COLO668 (cell line): ENCODE results near the gene MIXL1.
"Not testable (repeated sequence)": the region's sequence is repeated elsewhere in the genome, so short reads cannot be mapped to it uniquely, and the experiment has no call there.

Source experiments
- DNase-seq: peaks from one replicate; lab custom pipeline; 2025; ENCODE audit not compliant: unreplicated experiment; lab: John Stamatoyannopoulos, UW

Gene MIXL1

GRCh38 chr1:226212545-226212944, 10.9 kb upstream of the MIXL1 start:
- no peak for DNase-seq

GRCh38 chr1:226215239-226215638, 8.2 kb upstream of the MIXL1 start:
- no peak for DNase-seq

- no peak for DNase-seq
These were observed 7.4 kb upstream of the MIXL1 start for GRCh38 chr1:226216056-226216455.

DNA sequence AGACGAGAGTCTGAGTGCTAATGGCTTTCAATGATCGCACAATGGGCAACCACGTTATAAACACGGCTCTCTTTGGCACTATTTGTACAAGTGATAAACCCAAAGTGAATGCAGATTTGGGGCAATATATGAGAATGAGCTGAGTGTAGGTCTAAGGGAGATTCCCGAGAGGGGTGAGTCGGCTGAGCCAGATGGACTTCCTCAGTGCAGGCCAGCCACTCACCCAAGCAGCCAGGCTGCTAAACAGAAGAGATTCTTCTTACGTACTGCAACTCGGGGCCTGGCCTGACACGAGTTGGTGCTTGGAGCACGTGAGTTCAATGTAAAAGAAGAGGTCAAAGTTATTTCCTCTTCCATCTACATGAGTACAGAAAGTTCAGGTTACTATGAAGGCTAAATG, 6.2 kb upstream of the MIXL1 start:
- DNase-seq, result no peak

- no peak for DNase-seq
These were observed 2.8 kb upstream of the MIXL1 start for GRCh38 chr1:226220473-226221189.

DNA sequence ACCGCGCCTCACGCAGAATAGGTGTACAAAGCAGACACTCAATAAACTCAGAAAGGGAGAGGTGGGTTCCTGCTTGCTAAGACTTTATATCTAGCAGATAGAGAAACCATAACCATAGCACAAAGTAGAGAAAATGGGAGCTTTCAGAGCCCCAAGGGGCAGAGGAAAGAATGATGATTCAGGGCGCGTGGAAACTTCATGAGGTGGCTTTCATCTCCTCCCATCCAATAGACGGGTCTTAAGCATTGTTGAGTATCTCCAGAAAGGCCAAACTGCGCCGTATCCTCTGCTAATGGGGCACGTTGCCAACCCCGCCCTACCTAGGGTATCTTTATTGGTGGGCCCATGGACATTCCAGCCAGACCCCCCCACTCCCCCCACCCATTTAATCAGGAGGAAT, 778 bp upstream of the MIXL1 start:
- no peak for DNase-seq

- DNase-seq, result peak; percentile 41
These were observed 351 bp downstream of the MIXL1 start for GRCh38 chr1:226223786-226224244.

DNA sequence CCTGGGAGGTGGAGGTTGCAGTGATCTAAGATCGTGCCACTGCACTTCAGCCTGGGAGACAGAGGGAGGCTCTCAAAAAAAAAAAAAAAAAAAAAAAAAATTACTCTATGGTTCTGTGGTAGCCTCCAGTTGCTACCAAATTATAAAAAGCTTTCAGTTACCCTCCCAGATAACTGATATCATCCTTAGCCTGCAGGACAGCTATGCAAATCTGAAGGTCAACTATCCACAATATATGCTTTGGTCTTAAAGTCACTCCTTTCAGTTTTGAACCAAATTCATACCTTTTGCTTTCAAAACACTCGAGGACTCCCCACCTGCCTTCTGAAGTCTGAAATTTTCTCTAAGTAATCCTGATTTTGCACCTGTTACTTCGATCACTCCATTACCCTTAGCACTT, 3.1 kb downstream of the MIXL1 start:
- DNase-seq, result no peak

DNA sequence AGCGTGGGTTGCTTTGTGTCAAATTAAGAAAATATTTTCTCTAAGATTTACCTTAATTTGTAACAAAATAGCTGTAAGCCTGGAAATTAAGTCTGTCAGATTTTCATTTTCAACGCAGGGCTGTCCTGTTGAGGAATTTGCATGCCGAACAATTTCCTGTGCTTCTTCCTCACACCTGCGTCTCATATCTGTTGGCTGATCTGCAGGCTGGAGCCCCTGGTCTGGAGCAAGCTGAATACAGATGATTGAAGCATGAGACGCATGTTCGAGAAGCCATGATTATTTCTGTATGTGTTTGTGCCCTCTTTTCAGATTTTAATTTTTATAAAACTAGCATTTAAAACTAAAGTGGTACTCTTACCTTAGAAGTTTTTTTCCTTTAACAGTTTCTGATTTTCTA, 9.8 kb downstream of the MIXL1 start:
- DNase-seq, result no peak

- DNase-seq, result no peak
These were observed 10.3 kb downstream of the MIXL1 start for GRCh38 chr1:226233806-226234205.

GRCh38 chr1:226236826-226237225, 13.4 kb downstream of the MIXL1 start:
- no peak for DNase-seq

DNA sequence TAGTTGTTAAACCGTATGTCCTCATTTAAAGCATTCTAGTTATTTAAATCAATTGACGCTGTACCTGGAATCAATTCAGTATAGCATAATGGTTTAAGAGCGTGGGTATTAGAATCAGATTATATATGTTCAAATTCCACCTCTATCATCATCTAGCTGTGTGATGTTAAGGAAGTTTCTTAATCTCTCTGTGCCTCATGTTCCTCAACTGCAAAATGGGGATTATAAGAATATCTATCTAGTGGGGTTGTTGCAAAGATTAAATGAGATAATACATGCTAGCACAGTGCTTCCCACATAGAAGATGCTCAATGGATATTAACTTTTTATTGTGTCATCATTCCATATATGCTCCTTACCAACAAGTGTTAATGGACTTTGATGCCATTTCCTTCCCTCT, 16.0 kb downstream of the MIXL1 start:
- DNase-seq, result no peak

GRCh38 chr1:226248091-226248490, 24.6 kb downstream of the MIXL1 start:
- no peak for DNase-seq

DNA sequence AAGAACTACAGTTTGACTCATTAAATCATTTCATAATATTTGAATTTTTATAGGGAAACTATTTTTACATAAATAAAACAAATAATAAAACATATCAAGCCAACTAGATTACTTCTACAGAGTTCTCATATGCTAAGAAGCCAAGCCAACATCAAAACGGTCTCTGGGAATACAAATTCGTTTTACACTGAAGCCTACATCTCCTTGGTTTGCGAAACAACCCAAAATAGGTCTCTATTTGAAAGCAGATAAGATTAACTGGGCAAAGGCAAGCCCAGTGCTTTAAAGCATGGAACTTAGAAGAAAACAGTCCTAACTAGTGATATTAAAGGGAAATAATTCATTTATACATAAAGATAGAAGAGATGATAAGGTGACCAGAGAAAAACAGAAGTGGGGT, 25.3 kb downstream of the MIXL1 start:
- DNase-seq, result no peak

- DNase-seq, result no peak
These were observed 27.0 kb downstream of the MIXL1 start for GRCh38 chr1:226250511-226250910.

- DNase-seq, result not testable (repeated sequence)
These were observed 29.4 kb downstream of the MIXL1 start for GRCh38 chr1:226252841-226253240.

GRCh38 chr1:226253933-226254332, 30.5 kb downstream of the MIXL1 start:
- no peak for DNase-seq

DNA sequence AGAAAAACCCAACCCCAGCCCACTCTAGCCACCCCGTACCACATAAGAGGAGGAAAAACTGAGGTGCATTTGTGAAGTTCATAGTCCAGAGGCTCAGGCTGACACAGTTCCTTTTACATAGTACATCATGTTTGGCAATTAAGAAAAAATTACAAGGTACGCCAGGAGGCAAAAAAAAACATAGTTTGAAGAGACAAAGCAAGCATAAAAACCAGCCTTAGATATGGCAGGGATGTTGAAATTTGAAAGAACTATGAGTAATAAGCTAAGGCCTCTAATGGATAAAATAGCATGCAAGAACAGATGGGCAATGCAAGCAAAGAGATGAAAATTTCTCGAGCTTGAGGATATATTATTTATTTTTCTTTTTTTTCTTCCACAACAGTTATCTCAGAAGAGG, 31.9 kb downstream of the MIXL1 start:
- DNase-seq, result no peak

DNA sequence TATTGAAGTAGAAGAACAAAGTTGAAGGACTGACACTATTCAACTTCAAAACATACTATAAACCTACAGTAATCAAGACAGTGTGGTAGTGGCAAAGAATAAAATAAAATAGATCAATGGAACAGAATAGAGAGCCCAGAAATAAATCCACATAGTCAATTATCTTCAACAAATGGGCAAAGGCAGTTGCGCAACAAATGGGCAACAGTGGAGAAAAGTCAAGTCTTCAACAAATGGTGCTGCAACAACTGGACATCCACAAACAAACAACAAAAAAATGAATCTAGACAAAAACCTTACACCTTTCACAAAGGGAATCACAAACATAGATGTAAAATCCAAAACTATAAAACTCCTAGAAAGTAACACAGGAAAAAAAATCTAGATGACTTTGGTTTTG, 38.4 kb downstream of the MIXL1 start:
- DNase-seq, result no peak

GRCh38 chr1:226268421-226269124, 45.1 kb downstream of the MIXL1 start:
- no peak for DNase-seq

DNA sequence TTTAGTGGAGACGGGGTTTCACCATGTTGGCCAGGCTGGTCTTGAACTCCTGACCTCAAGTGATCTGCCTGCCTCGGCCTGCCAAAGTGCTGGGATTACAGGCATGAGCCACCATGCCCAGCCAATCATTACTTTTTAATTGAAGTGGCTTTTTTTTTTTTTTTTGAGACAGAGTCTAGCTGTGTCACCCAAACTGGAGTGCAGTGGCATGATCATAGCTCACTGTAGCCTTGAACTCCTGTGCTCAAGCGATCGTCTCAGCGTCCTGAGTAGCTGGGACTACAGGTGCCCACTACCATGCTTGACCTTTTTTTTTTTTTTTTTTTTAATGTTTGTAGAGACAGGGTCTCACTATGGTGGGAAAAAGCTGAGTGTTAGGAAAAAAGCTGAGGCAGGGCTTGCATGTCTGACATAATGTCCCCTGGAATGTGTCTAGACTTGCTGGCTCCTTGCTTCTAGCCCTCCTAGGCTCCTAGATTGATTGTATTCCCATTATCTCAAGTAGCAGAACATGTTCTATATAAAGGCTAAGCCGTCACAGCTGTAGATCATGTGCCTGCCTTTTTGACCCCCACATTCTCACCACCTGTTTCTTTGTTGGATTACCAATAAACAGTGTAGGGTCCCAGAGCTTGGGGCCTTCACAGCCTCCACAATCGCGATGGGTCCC, 48.9 kb downstream of the MIXL1 start:
- DNase-seq, result not testable (repeated sequence)

DNA sequence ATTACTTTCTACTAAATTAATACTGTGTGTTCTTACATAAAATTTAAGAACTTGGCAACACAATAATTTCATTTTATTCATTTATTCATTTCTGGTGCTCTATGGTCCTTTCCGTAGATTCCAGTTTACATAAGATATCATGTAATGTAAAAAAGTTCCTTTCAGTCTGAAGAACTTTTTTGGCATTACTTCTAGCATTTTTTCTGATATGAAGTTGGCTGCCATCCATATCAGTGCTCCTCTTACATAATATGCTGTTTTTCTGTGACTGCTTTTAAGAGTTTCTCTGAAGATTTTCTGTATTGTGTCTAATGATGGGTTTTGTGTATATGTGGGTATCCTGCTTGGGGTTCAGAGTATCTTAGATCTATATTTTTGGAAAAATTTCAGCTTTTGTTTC, 50.7 kb downstream of the MIXL1 start:
- DNase-seq, result no peak
